ENCODE measurements around the gene HCK. TPM values are rescaled to one million over a fixed set of nuclear protein-coding genes. Genes with fewer than 3 reads are reported as not detected.

HCK gene
- total and polyA plus RNA-seq, 8 donors: 0.42 to 12.9 (median 2.2) TPM

GRCh38 chr20:32036252-32036651 is 15.8 kb upstream of the HCK start:
- ATAC-seq: no peak
- 28 to 29% methylated on average over 4 of the region's 4 CpGs for WGBS, 2 donors
- FAIRE-seq: no peak
- Histone ChIP-seq H3K4me3 (no peak overlapping the region), H3K4me1 (peaks cover 0 to 7% (median 0%) of the 10 kb centered on the region in 3 donors), H3K36me3 (no peaks in the 10 kb centered on the region), H3K27ac (no peak overlapping the region), H3K9me3 (no peaks in the 10 kb centered on the region), H3K27me3 (peaks cover 0 to 13% (median 0%) of the 10 kb centered on the region in 4 donors)
- intact Hi-C loops (cut with DNase I): no loop called here
- DNase-seq: no peak
- TF ChIP-seq CTCF (IDR thresholded peaks at IDR 0.05): no peak

- no peak for DNase-seq
- Histone ChIP-seq H3K4me3 (no peak overlapping the region), H3K36me3 (no peaks in the 10 kb centered on the region), H3K9me3 (no peaks in the 10 kb centered on the region), H3K4me1 (peaks cover 0 to 3% (median 0%) of the 10 kb centered on the region in 3 donors), H3K27ac (no peak overlapping the region), H3K27me3 (peaks cover 0 to 13% (median 0%) of the 10 kb centered on the region in 4 donors)
- 32 to 38% methylated on average over 10 of the region's 10 CpGs for WGBS, 2 donors
- intact Hi-C loops (cut with DNase I): no loop called here
- FAIRE-seq: no peak
- no peak for ATAC-seq
- no peak for TF ChIP-seq CTCF (IDR thresholded peaks at IDR 0.05)
These were observed 15.1 kb upstream of the HCK start for GRCh38 chr20:32036716-32037485.

- Histone ChIP-seq H3K9me3 (no peaks in the 10 kb centered on the region), H3K36me3 (no peaks in the 10 kb centered on the region), H3K27me3 (peaks cover 0 to 13% (median 0%) of the 10 kb centered on the region in 4 donors), H3K27ac (no peak overlapping the region), H3K4me3 (no peak overlapping the region), H3K4me1 (peaks cover 0 to 2% (median 0%) of the 10 kb centered on the region in 3 donors)
- no peak for TF ChIP-seq CTCF (IDR thresholded peaks at IDR 0.05)
- WGBS, 2 donors: 48 to 61% methylated on average over 4 of the region's 4 CpGs
- intact Hi-C loops (cut with DNase I): no loop called here
- DNase-seq (no peak), ATAC-seq (no peak), FAIRE-seq (no peak)
These were observed 14.1 kb upstream of the HCK start for GRCh38 chr20:32037929-32038328.

GRCh38 chr20:32040142-32040953 is 11.7 kb upstream of the HCK start:
- peaks cover 0 to 8% (median 0%) of the 10 kb centered on the region in 4 donors for H3K27me3 ChIP-seq
- no peaks in the 10 kb centered on the region for H3K36me3 ChIP-seq
- FAIRE-seq (no peak), DNase-seq (no peak), ATAC-seq (peak in 3 of 4 donors; percentile 38 to 87 (median 73))
- H3K9me3 ChIP-seq: no peaks in the 10 kb centered on the region
- 57 to 60% methylated on average over 10 of the region's 10 CpGs for WGBS, 2 donors
- peaks cover 0 to 2% (median 0%) of the 10 kb centered on the region in 3 donors for H3K4me1 ChIP-seq
- intact Hi-C loops (cut with DNase I): no loop called here
- no peak overlapping the region for H3K27ac ChIP-seq
- TF ChIP-seq CTCF (IDR thresholded peaks at IDR 0.05): no peak
- no peak overlapping the region for H3K4me3 ChIP-seq

Data from pancreas (tissue), 10 donors.